ENCODE results near the gene RIT2. TPM values are rescaled to one million over a fixed set of nuclear protein-coding genes. Genes with fewer than 3 reads are reported as not detected.

Gene RIT2
- total RNA-seq, 1 donor from 2014 or later, result not detected

DNA sequence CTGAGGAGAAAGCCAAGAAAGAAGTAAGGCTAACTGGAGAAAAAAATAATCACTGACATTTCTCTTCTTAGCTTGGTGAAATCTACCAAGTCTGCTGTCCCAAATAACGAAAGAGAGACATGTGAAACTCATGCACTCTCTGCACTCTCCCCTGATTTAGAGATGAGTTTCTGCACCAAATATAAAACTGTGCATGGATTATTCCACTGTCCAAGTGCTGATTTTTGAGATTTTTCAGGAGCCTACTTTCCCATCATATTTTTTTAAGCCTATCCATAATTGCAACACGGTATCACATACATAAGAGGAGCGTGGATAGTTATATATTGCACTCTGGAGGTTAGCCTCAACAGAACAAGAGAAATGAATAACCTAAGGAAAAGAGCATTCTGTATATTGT, 10.0 kb upstream of the RIT2 start:
- H3K36me3 Mint-ChIP-seq (ENCODE audit: low read depth, unreplicated experiment), result no peaks in the 10 kb centered on the region
- no peaks in the 10 kb centered on the region for H3K4me1 Mint-ChIP-seq (ENCODE audit: unreplicated experiment)
- no peak overlapping the region for H3K27ac Mint-ChIP-seq (ENCODE audit: unreplicated experiment)
- TF ChIP-seq, protein P1, sequence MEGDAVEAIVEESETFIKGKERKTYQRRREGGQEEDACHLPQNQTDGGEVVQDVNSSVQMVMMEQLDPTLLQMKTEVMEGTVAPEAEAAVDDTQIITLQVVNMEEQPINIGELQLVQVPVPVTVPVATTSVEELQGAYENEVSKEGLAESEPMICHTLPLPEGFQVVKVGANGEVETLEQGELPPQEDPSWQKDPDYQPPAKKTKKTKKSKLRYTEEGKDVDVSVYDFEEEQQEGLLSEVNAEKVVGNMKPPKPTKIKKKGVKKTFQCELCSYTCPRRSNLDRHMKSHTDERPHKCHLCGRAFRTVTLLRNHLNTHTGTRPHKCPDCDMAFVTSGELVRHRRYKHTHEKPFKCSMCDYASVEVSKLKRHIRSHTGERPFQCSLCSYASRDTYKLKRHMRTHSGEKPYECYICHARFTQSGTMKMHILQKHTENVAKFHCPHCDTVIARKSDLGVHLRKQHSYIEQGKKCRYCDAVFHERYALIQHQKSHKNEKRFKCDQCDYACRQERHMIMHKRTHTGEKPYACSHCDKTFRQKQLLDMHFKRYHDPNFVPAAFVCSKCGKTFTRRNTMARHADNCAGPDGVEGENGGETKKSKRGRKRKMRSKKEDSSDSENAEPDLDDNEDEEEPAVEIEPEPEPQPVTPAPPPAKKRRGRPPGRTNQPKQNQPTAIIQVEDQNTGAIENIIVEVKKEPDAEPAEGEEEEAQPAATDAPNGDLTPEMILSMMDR (IDR thresholded peaks at IDR 0.05; ENCODE audit: unreplicated experiment), result no peak
- H3K4me3 Mint-ChIP-seq (ENCODE audit: unreplicated experiment), result no peak overlapping the region
- DNase-seq (ENCODE audit: low spot score), result no peak
- H3K9me3 Mint-ChIP-seq (ENCODE audit: unreplicated experiment), result no peaks in the 10 kb centered on the region
- H3K27me3 Mint-ChIP-seq (ENCODE audit: unreplicated experiment), result no peaks in the 10 kb centered on the region

DNA sequence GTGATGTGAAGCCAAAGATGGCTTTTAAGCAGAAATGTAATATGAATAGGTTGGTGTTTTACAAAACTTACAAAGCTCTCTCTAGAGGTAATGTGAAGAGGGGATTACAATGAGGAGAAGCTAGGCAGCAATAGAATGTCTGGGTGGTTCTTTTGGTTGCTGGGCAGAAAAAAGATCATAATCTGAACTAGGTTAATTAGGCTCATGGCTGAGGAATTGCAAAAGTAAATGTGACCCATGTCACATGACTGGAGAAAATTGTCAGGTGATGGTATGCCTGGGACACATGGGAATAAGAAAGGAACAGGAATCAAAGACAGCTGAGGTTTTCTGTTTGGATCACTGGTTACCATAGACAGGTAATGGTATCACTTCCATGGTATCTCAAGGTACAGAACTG, 7.5 kb upstream of the RIT2 start:
- Mint-ChIP-seq H3K4me1 (ENCODE audit: unreplicated experiment) (no peaks in the 10 kb centered on the region), H3K36me3 (ENCODE audit: low read depth, unreplicated experiment) (no peaks in the 10 kb centered on the region), H3K9me3 (ENCODE audit: unreplicated experiment) (no peaks in the 10 kb centered on the region), H3K27ac (ENCODE audit: unreplicated experiment) (no peak overlapping the region), H3K4me3 (ENCODE audit: unreplicated experiment) (no peak overlapping the region), H3K27me3 (ENCODE audit: unreplicated experiment) (no peaks in the 10 kb centered on the region)
- no peak for DNase-seq (ENCODE audit: low spot score)
- TF ChIP-seq, protein P1 (IDR thresholded peaks at IDR 0.05; ENCODE audit: unreplicated experiment), result no peak

DNA sequence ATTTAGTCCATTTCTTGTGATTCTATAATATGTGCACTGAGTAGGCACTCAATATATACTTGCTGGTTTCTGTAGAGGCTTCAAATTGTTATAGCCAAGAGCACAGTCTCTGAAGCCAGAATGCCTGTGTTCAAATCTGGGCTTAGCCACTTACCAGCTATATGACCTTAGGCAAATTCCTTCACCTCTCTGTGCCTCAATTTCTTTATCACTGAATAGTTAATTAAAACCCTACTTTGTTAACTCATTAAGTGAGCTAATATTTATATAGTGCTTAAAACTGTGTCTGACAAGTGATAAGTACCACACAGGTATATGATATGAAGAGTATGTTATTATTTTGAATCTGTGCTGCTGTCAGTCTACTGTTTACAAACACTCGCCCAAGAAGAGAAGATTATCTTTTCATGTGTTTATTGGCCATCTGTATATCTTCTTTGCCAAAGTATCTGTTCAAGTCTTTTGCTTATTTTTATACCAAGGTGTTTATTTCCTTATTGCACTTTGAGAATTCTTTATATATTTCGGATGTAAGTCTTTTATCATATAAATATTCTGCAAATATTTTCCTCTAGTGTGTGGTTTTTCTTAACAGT, 1.3 kb upstream of the RIT2 start:
- Mint-ChIP-seq H3K36me3 (ENCODE audit: low read depth, unreplicated experiment) (no peaks in the 10 kb centered on the region), H3K4me3 (ENCODE audit: unreplicated experiment) (no peak overlapping the region), H3K4me1 (ENCODE audit: unreplicated experiment) (no peaks in the 10 kb centered on the region), H3K27ac (ENCODE audit: unreplicated experiment) (no peak overlapping the region), H3K27me3 (ENCODE audit: unreplicated experiment) (no peaks in the 10 kb centered on the region), H3K9me3 (ENCODE audit: unreplicated experiment) (no peaks in the 10 kb centered on the region)
- TF ChIP-seq, protein P1 (IDR thresholded peaks at IDR 0.05; ENCODE audit: unreplicated experiment), result no peak
- no peak for DNase-seq (ENCODE audit: low spot score)

DNA sequence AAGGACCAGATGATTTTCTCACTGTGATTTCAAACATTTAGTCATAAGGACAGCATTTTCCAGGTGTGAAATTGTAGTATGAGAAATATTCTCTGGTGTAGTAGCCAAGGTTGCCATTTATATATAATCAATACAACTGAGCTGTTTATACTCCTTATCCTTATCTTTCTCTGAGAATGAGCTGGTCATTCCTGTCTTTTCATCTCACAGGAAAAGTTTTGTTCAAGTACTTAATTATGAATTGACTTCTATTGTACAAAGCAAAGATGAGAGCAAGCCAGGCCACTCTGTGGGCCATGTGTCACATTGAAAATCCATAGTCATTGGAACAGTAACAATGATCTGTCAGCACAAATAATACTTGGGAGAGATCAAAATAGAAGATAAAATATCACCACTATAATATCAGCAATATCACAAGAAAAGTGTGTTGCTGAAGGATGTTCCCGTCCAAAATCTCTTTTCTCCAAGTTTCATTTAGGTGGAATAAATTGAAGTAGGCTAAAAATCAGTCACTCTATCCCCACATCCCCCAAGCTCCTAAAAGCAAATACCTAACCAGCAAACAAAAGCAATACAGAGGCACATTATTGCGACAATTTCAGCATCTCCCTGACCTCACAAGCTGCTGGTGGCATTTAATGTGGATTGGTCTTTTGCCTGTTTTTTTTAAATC, 2.1 kb downstream of the RIT2 start:
- H3K27me3 Mint-ChIP-seq (ENCODE audit: unreplicated experiment), result no peaks in the 10 kb centered on the region
- TF ChIP-seq, protein P1 (IDR thresholded peaks at IDR 0.05; ENCODE audit: unreplicated experiment), result no peak
- no peak overlapping the region for H3K4me3 Mint-ChIP-seq (ENCODE audit: unreplicated experiment)
- H3K27ac Mint-ChIP-seq (ENCODE audit: unreplicated experiment), result no peak overlapping the region
- H3K4me1 Mint-ChIP-seq (ENCODE audit: unreplicated experiment), result no peaks in the 10 kb centered on the region
- no peak for DNase-seq (ENCODE audit: low spot score)
- no peaks in the 10 kb centered on the region for H3K9me3 Mint-ChIP-seq (ENCODE audit: unreplicated experiment)
- H3K36me3 Mint-ChIP-seq (ENCODE audit: low read depth, unreplicated experiment), result no peaks in the 10 kb centered on the region

GRCh38 chr18:43108882-43109281, 6.6 kb downstream of the RIT2 start:
- TF ChIP-seq, protein P1 (IDR thresholded peaks at IDR 0.05; ENCODE audit: unreplicated experiment), result no peak
- Mint-ChIP-seq H3K4me1 (ENCODE audit: unreplicated experiment) (peaks cover 6% of the 10 kb centered on the region), H3K4me3 (ENCODE audit: unreplicated experiment) (no peak overlapping the region), H3K36me3 (ENCODE audit: low read depth, unreplicated experiment) (no peaks in the 10 kb centered on the region), H3K27me3 (ENCODE audit: unreplicated experiment) (peaks cover 1% of the 10 kb centered on the region), H3K27ac (ENCODE audit: unreplicated experiment) (no peak overlapping the region), H3K9me3 (ENCODE audit: unreplicated experiment) (no peaks in the 10 kb centered on the region)
- DNase-seq (ENCODE audit: low spot score), result no peak
